GM08714 (cell line): ENCODE measurements around the gene BARX2.

ENCODE experiments used
- H3K4me3 ChIP-seq: fragments of 200-500 bp; sonication (Bioruptor generic); 2 replicates; pipeline ENCODE4 v1.5.1; 2014; ENCODE audit warnings: mild to moderate bottlenecking, low read length, inconsistent platforms
- ZNF274 ChIP-seq: IDR thresholded peaks from 2 replicates; pipeline ENCODE4 v1.6.1; 2012; ENCODE audit warnings: mild to moderate bottlenecking, low read depth, low read length

The BARX2 gene

GRCh38 chr11:129383502-129383901, 7.9 kb downstream of the BARX2 start:
- no peak for TF ChIP-seq ZNF274
- H3K4me3 ChIP-seq, result no peak overlapping the region

GRCh38 chr11:129384415-129384814, 8.8 kb downstream of the BARX2 start:
- H3K4me3 ChIP-seq, result no peak overlapping the region
- no peak for TF ChIP-seq ZNF274

- no peak for TF ChIP-seq ZNF274
Measured at GRCh38 chr11:129385801-129386200, 10.2 kb downstream of the BARX2 start.

GRCh38 chr11:129386795-129387397, 11.2 kb downstream of the BARX2 start:
- no peak overlapping the region for H3K4me3 ChIP-seq
- no peak for TF ChIP-seq ZNF274

More at GRCh38 chr11:129385801-129386200, 10.2 kb downstream of the BARX2 start:
- no peak overlapping the region for H3K4me3 ChIP-seq

- H3K4me3 ChIP-seq, result no peak overlapping the region
- TF ChIP-seq ZNF274, result no peak
Measured at GRCh38 chr11:129387434-129387833, 11.8 kb downstream of the BARX2 start.

GRCh38 chr11:129388824-129389223, 13.2 kb downstream of the BARX2 start:
- H3K4me3 ChIP-seq, result no peak overlapping the region
- no peak for TF ChIP-seq ZNF274

- TF ChIP-seq ZNF274, result no peak
- no peak overlapping the region for H3K4me3 ChIP-seq
Measured at GRCh38 chr11:129390303-129390821, 14.7 kb downstream of the BARX2 start.

GRCh38 chr11:129391360-129391759, 15.7 kb downstream of the BARX2 start:
- no peak for TF ChIP-seq ZNF274
- no peak overlapping the region for H3K4me3 ChIP-seq

- H3K4me3 ChIP-seq, result no peak overlapping the region
- TF ChIP-seq ZNF274, result no peak
Measured at GRCh38 chr11:129391821-129392220, 16.2 kb downstream of the BARX2 start.

GRCh38 chr11:129392995-129393394, 17.3 kb downstream of the BARX2 start:
- no peak for TF ChIP-seq ZNF274
- H3K4me3 ChIP-seq, result no peak overlapping the region

- H3K4me3 ChIP-seq, result no peak overlapping the region
- TF ChIP-seq ZNF274, result no peak
Measured at GRCh38 chr11:129394709-129395108, 19.1 kb downstream of the BARX2 start.

- TF ChIP-seq ZNF274, result no peak
- no peak overlapping the region for H3K4me3 ChIP-seq
Measured at GRCh38 chr11:129395432-129395831, 19.8 kb downstream of the BARX2 start.

GRCh38 chr11:129395883-129396282, 20.2 kb downstream of the BARX2 start:
- no peak for TF ChIP-seq ZNF274
- no peak overlapping the region for H3K4me3 ChIP-seq

- no peak overlapping the region for H3K4me3 ChIP-seq
- no peak for TF ChIP-seq ZNF274
Measured at GRCh38 chr11:129396454-129396853, 20.8 kb downstream of the BARX2 start.

GRCh38 chr11:129402206-129403171, 26.8 kb downstream of the BARX2 start:
- no peak for TF ChIP-seq ZNF274
- H3K4me3 ChIP-seq, result no peak overlapping the region
